Activated CD8-positive, alpha-beta memory T cell treated with anti-CD3 and anti-CD28 coated beads for 24 hours (primary cell): ENCODE results near the gene AQP2.

ENCODE experiments used
- DNase-seq: peaks from one replicate; pipeline ENCODE4 v3.0.0-alpha.2; 2020

The AQP2 gene

GRCh38 chr12:50004696-50005095 lies 54.2 kb downstream of the AQP2 start:
- DNase-seq, result no peak

- no peak for DNase-seq
Measured at GRCh38 chr12:50005175-50005574, 54.6 kb downstream of the AQP2 start.

- DNase-seq, result no peak
Measured at GRCh38 chr12:50006280-50006679, 55.7 kb downstream of the AQP2 start.

- no peak for DNase-seq
Measured at GRCh38 chr12:50006754-50007442, 56.4 kb downstream of the AQP2 start.
